WTC11 (cell line): ENCODE data around the gene NELL1. TPM values are rescaled to one million over a fixed set of nuclear protein-coding genes. Genes with fewer than 3 reads are reported as not detected.

Source experiments
- ATAC-seq: fragments of 200-7000 bp; cut with Tn5 transposase; 2 replicates; pipeline ENCODE4 v1.10.0; 2021; ENCODE audit warnings: mild to moderate bottlenecking, moderate library complexity
- CTCF ChIA-PET: fragments of 300-600 bp; sonication (Branson Sonifier 250); formaldehyde crosslinking; loops from one replicate; lab custom pipeline; 2021; ENCODE audit warnings: antibody characterized with exemption; lab: Charles Lee
- POLR2A ChIA-PET: fragments of 350-600 bp; sonication (Branson Sonifier 250); formaldehyde crosslinking; loops from one replicate; lab custom pipeline; 2021; ENCODE audit warnings: antibody characterized with exemption; lab: Charles Lee
- DNase-seq: peaks from one replicate; pipeline ENCODE4 v3.0.0; 2021; ENCODE audit warnings: low spot score
- H3K27ac Mint-ChIP-seq: 2 replicates; pipeline ENCODE4 v1.8.0; 2021; ENCODE audit warnings: mixed read lengths
- H3K27me3 Mint-ChIP-seq: 2 replicates; pipeline ENCODE4 v1.8.0; 2021; ENCODE audit warnings: low read depth, mild to moderate bottlenecking, moderate library complexity, mixed read lengths
- H3K36me3 Mint-ChIP-seq: 2 replicates; pipeline ENCODE4 v1.8.0; 2021; ENCODE audit warnings: mixed read lengths
- H3K4me1 Mint-ChIP-seq: 2 replicates; pipeline ENCODE4 v1.8.0; 2022; ENCODE audit warnings: mixed read lengths
- H3K4me3 Mint-ChIP-seq: 2 replicates; pipeline ENCODE4 v1.8.0; 2021; ENCODE audit warnings: mild to moderate bottlenecking, moderate library complexity, mixed read lengths
- H3K9me3 Mint-ChIP-seq: 2 replicates; pipeline ENCODE4 v1.8.0; 2021; ENCODE audit warnings: mixed read lengths
- AFF4 ChIP-seq: sonication (generic); formaldehyde crosslinking; IDR thresholded peaks from 2 replicates; pipeline ENCODE4 v1.8.1; 2023; ENCODE audit warnings: mild to moderate bottlenecking, missing genetic modification reagents, borderline replicate concordance
- ATF3 ChIP-seq: sonication (generic); formaldehyde crosslinking; conservative IDR thresholded peaks from 2 replicates; pipeline ENCODE4 v1.8.1; 2022; ENCODE audit warnings: mild to moderate bottlenecking, missing genetic modification reagents
- CDX4 ChIP-seq: fragments of 250-450 bp; sonication (Bioruptor Pico); IDR thresholded peaks from 2 replicates; pipeline ENCODE4 v1.9.0; 2021; ENCODE audit warnings: moderate library complexity, mild to moderate bottlenecking, inconsistent platforms, borderline replicate concordance
- E2F4 ChIP-seq: sonication (generic); formaldehyde crosslinking; IDR thresholded peaks from 2 replicates; pipeline ENCODE4 v1.8.1; 2022; ENCODE audit warnings: low read depth, mild to moderate bottlenecking, moderate library complexity, missing genetic modification reagents, borderline replicate concordance
- FOXK1 ChIP-seq: sonication (generic); formaldehyde crosslinking; IDR thresholded peaks from 2 replicates; pipeline ENCODE4 v1.8.0; 2022; ENCODE audit warnings: mild to moderate bottlenecking, moderate library complexity, missing genetic modification reagents
- FOXP1 ChIP-seq: sonication (generic); formaldehyde crosslinking; IDR thresholded peaks from 2 replicates; pipeline ENCODE4 v1.8.0; 2022; ENCODE audit warnings: missing genetic modification reagents, mild to moderate bottlenecking, moderate library complexity, borderline replicate concordance
- GTF2I ChIP-seq: fragments of 250-450 bp; sonication (Bioruptor Pico); conservative IDR thresholded peaks from 2 replicates; pipeline ENCODE4 v1.4.0; 2021; ENCODE audit warnings: mild to moderate bottlenecking
- MAX ChIP-seq: sonication (generic); formaldehyde crosslinking; IDR thresholded peaks from 2 replicates; pipeline ENCODE4 v1.8.0; 2022; ENCODE audit warnings: mild to moderate bottlenecking, missing genetic modification reagents
- MXD4 ChIP-seq: fragments of 250-450 bp; sonication (Bioruptor Pico); IDR thresholded peaks from 2 replicates; pipeline ENCODE4 v1.8.0; 2021; ENCODE audit warnings: mild to moderate bottlenecking, moderate library complexity, borderline replicate concordance
- NR1H2 ChIP-seq: sonication (generic); formaldehyde crosslinking; IDR thresholded peaks from 2 replicates; pipeline ENCODE4 v1.9.0; 2021; ENCODE audit warnings: mild to moderate bottlenecking, moderate library complexity, missing genetic modification reagents
- PREB ChIP-seq: sonication (generic); formaldehyde crosslinking; IDR thresholded peaks from 2 replicates; pipeline ENCODE4 v1.8.1; 2022; ENCODE audit warnings: mild to moderate bottlenecking, missing genetic modification reagents, moderate library complexity, borderline replicate concordance
- RORB ChIP-seq: fragments of 250-450 bp; sonication (Bioruptor Pico); IDR thresholded peaks from 2 replicates; pipeline ENCODE4 v1.9.0; 2021; ENCODE audit warnings: mild to moderate bottlenecking
- STAT6 ChIP-seq: sonication (generic); formaldehyde crosslinking; conservative IDR thresholded peaks from 2 replicates; pipeline ENCODE4 v1.8.1; 2023; ENCODE audit warnings: mild to moderate bottlenecking, low read depth, missing genetic modification reagents, moderate library complexity
- TEAD1 ChIP-seq: sonication (generic); formaldehyde crosslinking; IDR thresholded peaks from 2 replicates; pipeline ENCODE4 v1.8.0; 2022; ENCODE audit warnings: mild to moderate bottlenecking, missing genetic modification reagents
- USF1 ChIP-seq: sonication (generic); formaldehyde crosslinking; IDR thresholded peaks from 2 replicates; pipeline ENCODE4 v1.8.0; 2022; ENCODE audit warnings: mild to moderate bottlenecking, missing genetic modification reagents
- ZNF121 ChIP-seq: sonication (generic); formaldehyde crosslinking; IDR thresholded peaks from 2 replicates; pipeline ENCODE4 v1.8.0; 2023; ENCODE audit warnings: missing genetic modification reagents
- total RNA-seq: library from RNA; stranded (reverse); gene quantifications from 3 replicates; pipeline ENCODE4 v1.2.3, GENCODE V29; 2021

Gene NELL1
- total RNA-seq, 1 experiment from 2014 or later, result 1.8 TPM

GRCh38 chr11:21122523-21122922, 453.1 kb downstream of the NELL1 start (continued):
- no peak for TF ChIP-seq PREB (CRISPR knock-in tag)
- no peak for TF ChIP-seq FOXP1
- TF ChIP-seq MAX, result no peak
- TF ChIP-seq RORB (CRISPR knock-in tag), result no peak
- no peak for TF ChIP-seq ATF3 (CRISPR knock-in tag)

GRCh38 chr11:21132146-21132720, 462.8 kb downstream of the NELL1 start:
- DNase-seq, result no peak
- ChIA-PET CTCF (no interaction called here), POLR2A (no interaction called here)
- Mint-ChIP-seq H3K4me3 (no peak overlapping the region), H3K36me3 (no peaks in the 10 kb centered on the region), H3K27ac (no peak overlapping the region), H3K4me1 (no peaks in the 10 kb centered on the region), H3K27me3 (no peaks in the 10 kb centered on the region), H3K9me3 (no peaks in the 10 kb centered on the region)
- TF ChIP-seq USF1 (CRISPR knock-in tag), result no peak
- no peak for ATAC-seq

GRCh38 chr11:21133244-21133643, 463.9 kb downstream of the NELL1 start:
- H3K4me1 Mint-ChIP-seq, result no peaks in the 10 kb centered on the region
- H3K27me3 Mint-ChIP-seq, result no peaks in the 10 kb centered on the region
- H3K27ac Mint-ChIP-seq, result no peak overlapping the region
- POLR2A ChIA-PET, result no interaction called here
- no peak for ATAC-seq
- H3K36me3 Mint-ChIP-seq, result no peaks in the 10 kb centered on the region
- CTCF ChIA-PET, result no interaction called here
- H3K9me3 Mint-ChIP-seq, result no peaks in the 10 kb centered on the region
- H3K4me3 Mint-ChIP-seq, result no peak overlapping the region
- no peak for DNase-seq
- TF ChIP-seq GTF2I (CRISPR knock-in tag), result no peak
- TF ChIP-seq TEAD1 (CRISPR knock-in tag), result no peak
- no peak for TF ChIP-seq MXD4 (CRISPR knock-in tag)
- TF ChIP-seq ZNF121, result no peak
- no peak for TF ChIP-seq FOXK1
- no peak for TF ChIP-seq MAX
- no peak for TF ChIP-seq NR1H2 (CRISPR knock-in tag)
- no peak for TF ChIP-seq E2F4 (CRISPR knock-in tag)
- TF ChIP-seq AFF4 (CRISPR knock-in tag), result no peak
- TF ChIP-seq STAT6 (CRISPR knock-in tag), result no peak
- TF ChIP-seq CDX4 (CRISPR knock-in tag), result no peak
- TF ChIP-seq ATF3 (CRISPR knock-in tag), result no peak
- no peak for TF ChIP-seq FOXP1
